Medulla oblongata (tissue), 1 donor: ENCODE data around the gene TERF2IP.

Source experiments
- DNase-seq: peaks from one replicate; pipeline ENCODE4 v3.0.0-alpha.2; 2015; ENCODE audit errors: extremely low spot score

TERF2IP gene, protein sequence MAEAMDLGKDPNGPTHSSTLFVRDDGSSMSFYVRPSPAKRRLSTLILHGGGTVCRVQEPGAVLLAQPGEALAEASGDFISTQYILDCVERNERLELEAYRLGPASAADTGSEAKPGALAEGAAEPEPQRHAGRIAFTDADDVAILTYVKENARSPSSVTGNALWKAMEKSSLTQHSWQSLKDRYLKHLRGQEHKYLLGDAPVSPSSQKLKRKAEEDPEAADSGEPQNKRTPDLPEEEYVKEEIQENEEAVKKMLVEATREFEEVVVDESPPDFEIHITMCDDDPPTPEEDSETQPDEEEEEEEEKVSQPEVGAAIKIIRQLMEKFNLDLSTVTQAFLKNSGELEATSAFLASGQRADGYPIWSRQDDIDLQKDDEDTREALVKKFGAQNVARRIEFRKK

DNA sequence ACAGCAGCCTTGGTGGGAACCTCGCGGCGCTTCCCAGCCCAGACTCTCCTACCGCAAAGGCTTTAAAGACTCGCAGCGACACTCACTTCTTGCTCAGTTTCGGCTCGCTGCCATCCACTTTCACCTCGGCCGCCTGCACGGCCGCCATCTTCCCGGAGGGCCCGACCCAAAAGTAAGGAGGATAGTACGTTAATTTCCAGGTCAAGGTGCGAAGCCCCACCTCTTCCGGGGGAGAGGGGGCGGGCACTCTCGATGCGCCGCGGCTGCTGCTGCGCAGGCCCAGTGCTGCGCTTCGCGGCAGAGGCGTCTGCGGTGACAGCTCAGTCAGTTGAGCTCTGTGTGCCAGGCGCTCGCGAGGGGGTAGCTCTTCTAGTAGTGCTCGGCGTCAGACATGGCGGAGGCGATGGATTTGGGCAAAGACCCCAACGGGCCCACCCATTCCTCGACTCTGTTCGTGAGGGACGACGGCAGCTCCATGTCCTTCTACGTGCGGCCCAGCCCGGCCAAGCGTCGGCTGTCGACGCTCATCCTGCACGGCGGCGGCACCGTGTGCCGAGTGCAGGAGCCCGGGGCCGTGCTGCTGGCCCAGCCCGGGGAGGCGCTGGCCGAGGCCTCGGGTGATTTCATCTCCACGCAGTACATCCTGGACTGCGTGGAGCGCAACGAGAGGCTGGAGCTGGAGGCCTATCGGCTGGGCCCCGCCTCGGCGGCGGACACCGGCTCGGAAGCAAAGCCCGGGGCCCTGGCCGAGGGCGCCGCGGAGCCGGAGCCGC is at the start of gene TERF2IP, which contains the start of gene KARS1:
TSS of gene TERF2IP (plus strand) at position 282 of the 773 bp plus-strand sequence. CDS start at position 392, 110 bp downstream.
TSS of gene KARS1 (minus strand) at position 174 of the 773 bp plus-strand sequence. CDS start at position 148, 26 bp downstream.
- DNase-seq = peak; percentile 97

DNA sequence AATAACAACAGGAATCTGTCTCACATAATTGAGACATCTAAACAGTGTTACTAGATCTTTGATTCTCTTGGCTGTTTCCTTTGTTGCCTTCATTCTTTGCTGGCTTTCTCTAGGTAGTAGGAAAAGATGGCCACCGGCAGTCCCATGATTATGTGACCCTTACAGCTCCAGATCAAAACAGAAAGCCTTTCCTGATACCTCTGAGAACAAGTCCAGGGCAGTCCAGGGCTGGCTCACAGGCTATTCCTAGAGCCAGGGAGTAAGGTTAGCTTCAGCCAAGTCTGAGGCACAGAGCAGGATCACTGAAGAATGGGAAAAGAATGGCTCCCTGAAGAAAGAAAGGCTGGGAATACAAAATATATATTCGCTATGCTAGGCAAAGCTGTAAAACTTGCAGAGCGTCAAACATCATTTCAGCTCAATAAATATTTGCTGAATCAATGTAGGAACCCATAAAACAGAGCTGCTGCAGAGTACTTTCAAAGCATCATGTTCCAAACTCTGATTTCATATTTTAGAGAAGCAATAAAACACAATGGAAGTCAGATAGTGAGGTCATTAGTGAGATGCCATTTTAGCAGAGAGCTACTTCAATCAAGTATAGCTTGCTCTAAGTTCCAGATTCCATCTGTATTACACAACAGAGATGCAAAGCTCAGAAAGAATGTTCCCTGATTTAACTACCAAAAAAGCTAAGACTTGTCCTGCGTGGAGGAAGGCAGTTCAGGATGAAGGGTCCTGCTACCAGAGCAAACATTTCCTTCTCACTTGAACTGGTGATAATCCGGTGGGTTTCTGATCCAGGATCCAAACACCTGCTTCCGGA is 47.9 kb upstream of the TERF2IP start:
- DNase-seq = peak; percentile 13

DNA sequence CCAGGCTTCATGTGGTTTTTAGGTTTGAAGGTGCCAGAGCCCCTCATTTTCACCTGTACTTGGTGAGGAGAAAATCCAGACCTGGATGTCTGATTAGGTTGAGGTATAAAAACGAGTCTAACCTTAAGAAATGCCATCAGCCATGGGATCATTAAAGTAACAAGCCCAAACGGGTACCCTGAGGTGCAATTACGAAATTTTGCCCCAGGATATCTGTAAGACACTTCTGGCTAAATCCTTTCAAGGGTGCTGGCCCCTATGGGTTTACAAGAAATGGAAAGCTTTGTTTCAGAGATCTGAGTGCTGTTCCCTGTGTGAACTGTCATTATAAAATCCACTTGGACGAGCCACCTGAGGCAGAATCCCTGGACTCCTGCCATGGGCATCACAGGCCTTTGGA is 44.3 kb upstream of the TERF2IP start:
- no peak for DNase-seq

DNA sequence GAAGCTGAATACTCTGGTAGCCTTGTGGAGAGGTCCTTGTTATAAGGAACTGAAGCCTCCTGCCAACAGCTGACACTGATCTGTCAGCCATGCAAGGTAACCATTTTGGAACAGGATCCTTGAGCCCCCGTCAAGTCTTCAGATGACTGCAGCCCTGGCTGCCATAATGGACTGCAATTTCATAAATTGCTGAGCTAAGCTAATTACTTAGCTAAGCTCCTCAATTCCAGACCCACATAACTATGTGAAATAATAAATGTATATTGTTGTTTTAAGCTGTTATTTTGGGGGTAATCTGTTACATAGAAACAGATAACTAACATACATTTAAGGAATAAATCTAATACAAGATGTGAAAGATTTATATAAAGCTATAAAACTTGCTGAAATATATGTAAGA is 41.1 kb upstream of the TERF2IP start:
- DNase-seq = no peak

DNA sequence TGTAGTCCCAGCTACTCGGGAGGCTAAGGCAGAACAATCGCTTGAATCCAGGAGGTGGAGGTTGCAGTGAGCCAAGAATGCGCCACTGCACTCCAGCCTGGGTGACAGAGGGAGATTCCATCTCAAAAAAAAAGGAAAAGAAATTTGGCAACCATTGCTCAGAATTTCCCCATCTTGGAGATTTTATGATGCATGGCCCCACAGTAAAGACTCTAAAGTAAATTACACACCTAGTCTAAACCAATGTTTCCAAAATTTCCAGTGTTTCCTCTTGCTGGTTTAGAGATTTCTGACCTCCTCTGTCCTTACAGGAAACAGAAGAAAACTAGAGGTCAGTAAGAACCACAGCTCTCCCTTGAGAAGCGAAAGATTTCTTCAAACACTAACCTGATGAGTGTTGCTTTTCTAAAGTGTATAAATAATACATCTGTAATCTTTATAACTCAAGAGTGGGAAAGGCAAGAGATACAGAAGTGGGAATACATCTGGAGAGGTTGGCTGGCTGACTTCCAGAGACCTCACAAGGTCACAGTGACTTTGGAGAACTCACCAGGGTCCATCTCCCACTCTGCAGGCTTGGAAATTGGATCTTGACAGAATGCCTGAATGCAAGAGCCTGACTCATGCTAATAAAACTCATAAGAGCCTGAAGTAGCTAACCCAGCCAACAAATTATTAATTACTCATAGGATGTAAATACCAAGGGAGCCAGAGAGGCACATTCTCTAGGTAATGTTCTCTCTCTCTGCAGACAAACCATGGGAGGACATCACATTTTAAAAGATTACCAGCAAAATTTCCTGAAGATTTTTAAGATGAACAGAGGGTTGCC is 33.3 kb upstream of the TERF2IP start:
- no peak for DNase-seq

DNA sequence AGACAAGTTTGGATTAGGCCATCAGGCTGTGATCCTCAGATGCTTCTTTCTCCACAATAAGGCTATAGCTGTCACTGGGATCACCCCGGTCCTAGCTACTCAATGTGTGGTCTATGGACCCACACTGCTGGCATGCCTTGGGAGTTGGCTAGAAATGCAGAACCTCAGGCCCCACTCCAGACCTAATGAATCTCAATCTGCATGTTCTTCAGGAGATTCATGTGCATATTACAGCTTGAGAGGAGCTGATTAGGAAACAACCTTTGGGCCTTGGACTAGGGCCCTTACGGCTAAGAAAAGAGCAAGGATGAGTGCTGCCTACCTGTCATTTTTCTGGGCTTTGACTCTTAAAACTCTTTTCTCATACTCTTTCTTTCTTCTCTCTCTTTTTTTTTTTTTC is 32.0 kb upstream of the TERF2IP start:
- DNase-seq = no peak

DNA sequence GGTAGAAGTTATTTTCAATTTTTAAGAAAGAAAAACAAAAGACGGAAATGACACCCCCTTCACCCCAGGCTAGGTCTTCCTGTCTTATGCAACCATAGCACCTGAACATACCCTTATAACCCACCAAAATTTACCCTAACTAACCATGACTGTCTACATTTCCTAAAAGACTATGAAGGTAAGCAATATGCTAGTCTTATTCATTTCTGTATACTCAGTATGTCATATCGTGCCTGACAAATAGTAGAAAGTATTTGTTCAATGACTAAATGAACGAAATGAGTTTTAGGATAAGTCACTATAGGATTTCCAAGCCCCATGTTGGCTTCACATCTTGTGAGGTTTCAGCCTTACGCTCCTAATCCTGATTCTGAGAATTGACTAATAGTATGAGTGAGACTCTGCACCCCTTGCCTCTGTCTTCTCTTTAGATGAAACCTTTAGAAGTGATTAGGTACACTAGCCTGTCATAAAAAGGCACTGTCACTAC is 31.0 kb upstream of the TERF2IP start:
- DNase-seq = no peak

DNA sequence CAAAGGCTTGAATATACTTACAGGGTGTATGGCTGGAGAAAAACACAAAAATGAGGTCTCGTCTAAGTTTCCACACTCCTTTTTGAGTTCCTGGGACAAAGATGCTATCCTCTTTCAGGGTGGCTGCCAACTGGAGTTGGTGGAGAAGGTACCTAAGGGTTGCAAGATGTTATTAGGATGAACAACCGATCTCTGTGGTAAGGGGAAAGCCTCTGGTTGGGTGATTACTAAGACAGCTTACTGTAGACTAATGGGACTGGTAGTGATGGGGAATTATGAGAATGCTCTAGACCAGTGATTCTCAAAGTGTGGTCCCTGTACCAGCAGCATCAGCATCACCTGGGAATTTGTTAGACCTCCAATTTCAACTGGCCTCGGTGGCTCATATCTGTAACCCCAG is 30.5 kb upstream of the TERF2IP start:
- no peak for DNase-seq

DNA sequence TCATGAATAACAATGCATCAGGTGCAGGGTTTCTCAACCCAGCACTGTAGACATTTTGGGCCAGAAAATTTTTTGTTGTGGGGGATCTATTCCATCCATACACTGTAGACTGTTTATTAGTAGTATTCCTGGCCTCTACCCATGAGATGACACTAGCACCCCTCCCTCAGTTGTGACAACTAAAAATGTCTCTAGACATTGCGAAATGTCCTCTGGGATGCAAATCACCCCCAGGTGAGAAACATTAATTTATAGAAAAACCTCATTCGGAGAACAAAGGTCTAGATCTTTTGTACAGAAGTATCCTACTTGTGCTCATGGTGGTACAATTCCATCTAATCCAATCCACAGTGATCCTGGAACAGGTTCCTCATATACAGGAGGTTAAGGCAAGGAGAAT is 28.8 kb upstream of the TERF2IP start:
- DNase-seq = no peak

DNA sequence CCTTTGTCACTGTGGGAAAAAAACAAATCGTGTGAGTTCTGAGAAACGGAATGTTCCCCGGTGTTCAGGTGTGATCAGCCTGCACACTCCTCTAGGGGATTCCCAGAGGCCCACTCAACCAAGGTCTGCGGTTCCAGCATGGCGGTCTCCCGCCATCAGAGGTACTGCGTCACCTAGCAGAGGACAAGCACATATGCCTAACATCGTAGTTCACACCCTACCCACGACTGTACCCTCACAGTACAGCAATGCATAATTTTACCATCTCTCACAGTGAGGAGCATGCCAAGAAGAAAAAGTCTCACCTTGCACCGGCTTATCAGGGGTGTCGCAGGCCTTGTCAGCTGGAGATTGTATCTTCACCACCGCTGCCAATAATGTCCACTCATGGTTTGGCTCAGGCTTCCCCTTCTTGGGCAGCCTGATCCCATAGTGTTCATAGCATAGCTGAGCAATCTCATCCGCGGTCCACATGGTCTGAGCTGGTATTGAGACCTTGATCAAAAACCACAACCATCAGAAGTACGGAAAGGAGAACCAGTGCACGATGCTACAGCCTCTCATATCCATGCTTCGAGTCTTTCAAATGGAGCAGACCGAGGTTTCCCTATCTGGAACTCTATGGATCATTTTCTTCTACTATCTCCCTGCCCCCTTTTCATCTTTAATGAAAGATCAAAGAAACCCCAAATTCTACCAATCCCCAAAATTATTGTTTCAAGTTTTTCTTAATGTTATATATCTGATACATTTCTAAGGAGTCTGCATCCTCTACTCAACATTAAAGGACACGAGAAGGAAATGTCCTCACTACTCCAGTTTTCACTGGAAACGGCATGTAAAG is 27.0 kb upstream of the TERF2IP start:
- no peak for DNase-seq

DNA sequence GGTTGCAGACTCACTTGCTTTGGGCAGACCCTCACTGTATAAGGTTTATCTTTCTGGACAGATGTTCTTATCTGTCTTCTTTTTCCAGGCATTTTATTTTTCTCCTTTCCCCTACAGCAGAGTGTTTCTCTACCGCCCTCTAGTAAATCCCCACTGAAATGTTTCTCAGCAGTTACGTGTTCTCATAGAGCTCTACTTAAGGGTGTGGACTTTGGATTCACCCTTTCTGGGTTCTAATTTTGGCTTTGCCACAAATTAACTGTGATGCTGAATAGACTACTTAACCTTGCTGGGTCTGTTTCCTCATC is 26.4 kb upstream of the TERF2IP start:
- DNase-seq = peak; percentile 44

DNA sequence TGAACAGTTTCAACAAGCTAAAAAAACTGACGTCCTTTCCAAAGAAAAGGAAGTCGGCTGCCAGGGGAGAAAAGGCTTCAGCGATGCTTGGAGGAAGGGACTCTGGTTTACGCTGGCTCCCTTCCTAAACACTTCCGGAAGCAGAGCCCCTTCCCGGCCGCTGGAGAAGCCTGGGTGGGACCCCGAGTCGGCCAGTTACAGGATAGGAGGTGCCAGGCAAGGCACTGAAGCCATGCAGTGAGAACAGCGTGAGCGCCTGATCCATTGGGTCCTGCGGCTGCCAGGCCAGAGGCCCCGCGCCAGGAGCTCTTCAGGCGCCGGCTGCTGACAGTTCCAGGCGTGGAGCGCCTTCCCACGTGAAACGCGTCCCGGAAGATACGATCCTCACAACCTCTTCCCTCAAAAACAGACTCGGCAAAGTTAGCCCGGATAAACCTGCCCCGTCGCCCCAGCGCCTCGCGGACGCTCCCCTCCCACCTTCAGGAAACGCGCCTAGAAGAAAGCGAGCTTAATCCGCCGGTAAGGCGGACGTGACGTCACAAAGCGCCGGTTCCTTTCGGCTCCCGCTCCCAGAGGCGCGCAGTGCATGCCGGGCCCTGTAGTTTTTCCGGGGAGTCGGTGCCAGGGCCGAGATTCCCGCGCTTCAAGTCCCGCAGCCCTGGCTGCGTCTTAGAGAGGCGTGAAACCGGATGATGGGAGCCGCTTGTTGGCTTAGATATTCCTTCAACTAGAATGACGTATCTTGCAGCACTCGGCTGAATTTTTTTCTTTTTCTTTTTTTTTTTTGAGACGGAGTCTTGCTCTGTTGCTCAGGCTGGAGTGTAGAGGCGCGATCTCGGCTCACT is 24.6 kb upstream of the TERF2IP start, which contains the start of gene ADAT1:
TSS of gene ADAT1 (minus strand) at position 521 of the 845 bp plus-strand sequence. CDS start 2,482 bp downstream, outside the sequence.
- peak; percentile 98 for DNase-seq

DNA sequence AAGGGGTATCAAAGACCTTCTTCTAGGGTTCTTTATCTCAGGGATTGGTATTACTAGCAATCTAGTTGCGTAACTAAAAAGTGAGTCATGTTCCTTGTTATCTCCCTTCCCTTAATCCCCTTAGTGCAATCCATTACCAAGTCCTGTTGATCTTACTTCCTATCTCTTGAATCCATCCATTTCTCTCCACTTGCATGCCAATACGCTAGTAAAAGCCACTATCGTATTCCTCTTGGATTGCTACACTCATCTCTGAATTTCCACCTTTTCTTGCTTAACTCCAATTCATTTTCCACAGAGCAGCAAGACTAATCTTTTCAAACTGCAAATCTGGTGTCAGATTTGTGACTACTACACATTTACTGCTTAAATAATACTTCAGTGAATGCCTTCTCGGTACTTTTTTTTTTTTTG is 22.6 kb upstream of the TERF2IP start:
- DNase-seq = no peak

DNA sequence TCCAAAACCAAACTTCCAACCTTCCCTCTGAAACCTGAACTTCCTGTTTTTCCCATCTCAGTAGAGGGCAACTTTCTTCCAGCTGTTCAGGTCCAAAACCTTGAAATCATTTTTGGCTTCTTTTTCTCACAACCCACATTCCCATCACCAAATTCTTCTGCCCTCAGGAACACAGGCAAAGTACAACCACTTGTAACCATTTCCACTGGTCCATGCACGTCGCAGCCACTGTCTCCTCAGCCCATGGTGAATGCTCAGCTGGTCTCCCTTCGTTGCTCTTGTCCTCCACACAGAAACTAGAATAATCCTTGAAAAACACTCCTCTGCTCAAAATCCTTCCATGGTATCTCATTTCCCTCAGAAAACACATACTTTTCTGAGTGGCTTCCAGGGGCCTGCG is 20.8 kb upstream of the TERF2IP start:
- no peak for DNase-seq

DNA sequence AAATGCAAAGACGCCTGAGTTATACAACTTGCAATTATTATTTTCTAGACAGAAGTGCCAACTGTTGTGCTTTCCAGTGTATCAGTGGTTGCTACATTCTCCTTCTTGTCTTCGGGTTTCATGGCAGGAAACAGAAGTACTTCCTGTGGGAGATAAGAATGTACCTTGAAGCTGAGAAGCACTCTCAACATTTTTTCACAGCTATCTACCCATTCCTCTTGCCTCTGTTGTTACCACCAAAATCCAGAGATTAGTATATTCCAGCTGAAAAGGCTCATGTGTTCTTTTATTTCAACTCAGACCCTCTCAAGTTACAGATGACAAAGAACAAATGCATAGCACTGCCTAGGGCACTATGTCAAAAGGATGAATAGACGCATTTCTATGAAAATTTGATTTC is 19.7 kb upstream of the TERF2IP start:
- DNase-seq = no peak

DNA sequence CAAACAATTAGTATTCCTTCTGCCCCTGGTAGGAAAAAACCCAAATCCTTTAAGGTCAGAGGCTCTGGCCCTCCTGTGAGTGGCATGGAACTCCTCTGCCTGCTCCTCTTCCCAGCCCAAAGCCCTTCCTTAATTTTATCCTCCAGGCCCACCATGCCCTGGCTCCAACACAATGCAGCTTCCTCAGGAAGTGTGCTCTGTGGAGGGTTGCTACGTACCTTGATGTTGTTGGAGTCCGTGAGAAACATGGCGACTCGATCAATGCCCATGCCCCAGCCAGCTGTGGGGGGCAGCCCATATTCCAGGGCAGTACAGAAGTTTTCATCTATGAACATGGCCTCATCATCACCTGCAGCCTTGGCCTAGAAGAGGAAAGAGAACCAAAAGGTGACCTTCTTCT is 19.2 kb upstream of the TERF2IP start:
- DNase-seq = no peak

DNA sequence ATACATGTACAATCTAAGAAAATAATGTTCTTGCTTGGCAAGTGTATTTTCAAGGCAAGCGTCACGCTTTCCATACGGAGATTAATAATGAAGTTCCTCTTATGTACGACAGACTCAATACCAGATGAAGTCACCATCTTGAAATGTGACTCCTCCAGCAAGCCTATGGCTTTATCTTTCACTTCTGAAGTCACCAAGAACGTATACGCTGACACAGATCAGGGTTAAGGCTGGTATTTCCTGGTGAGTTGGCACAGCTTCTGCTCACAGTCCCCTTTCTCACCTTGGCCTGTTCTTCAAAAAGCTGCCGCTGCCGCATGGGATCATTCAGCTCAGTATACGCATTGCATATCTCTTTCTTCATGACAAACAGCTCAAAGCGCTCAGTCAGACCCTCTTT is 18.4 kb upstream of the TERF2IP start:
- no peak for DNase-seq

DNA sequence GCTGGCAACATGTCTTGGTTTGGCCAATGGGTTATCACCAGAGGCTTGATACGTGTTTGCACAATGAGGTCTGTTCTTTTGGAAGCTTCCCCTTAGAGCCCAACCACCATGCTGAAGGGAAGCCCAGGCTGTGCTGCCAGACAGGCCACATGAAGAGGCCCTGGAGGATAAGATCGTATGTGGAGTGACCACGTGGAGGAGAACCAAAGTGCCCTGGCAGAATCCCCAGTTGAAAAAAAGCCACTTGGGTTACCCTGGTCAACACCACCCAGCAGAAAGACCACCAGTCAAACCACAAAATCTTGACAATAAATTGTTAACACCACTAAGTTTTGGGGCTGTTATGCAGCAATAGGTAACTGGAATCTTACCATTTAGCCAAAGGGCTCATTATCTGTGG is 17.5 kb upstream of the TERF2IP start:
- DNase-seq = no peak

DNA sequence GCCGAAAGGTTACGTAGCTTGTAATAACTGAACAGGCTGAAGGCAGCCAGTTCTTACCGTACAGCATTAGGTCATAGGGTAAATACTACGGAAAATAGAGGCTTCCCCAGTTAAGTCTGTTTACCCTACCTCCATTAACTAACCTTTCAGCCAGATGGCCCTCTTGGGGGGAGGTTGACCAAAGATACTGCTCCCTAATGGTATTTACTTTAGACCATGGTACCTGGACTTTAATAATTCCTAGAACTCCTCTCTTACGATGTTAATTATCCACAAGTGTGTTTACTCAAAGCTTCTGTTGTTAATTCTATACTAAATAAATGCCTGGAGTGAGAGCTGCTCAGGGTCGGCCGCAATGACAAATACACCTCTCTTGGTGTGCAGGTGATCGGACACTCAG is 14.7 kb upstream of the TERF2IP start:
- DNase-seq = no peak
